GM23338 (cell line): ENCODE data around the gene SLC6A13. TPM values are rescaled to one million over a fixed set of nuclear protein-coding genes. Genes with fewer than 3 reads are reported as not detected.

Experiments
- CREB1 ChIP-seq: fragments of 250-450 bp; sonication (Bioruptor Pico); IDR thresholded peaks from 2 replicates; pipeline ENCODE4 v1.5.0; 2020; ENCODE audit warnings: low read depth, mild to moderate bottlenecking, moderate library complexity
- polyA plus RNA-seq: library from polyadenylated mRNA; unstranded; fragments of >200 nt; fragmentation: Nextera tagmentation; extraction: Ambion mirVana; gene quantifications from 2 replicates; pipeline ENCODE4 v1.2.1, GENCODE V29; 2016
- total RNA-seq: library from RNA; depleted of rRNA; stranded (reverse); fragments of >200 nt; shearing (Covaris generic); gene quantifications from 2 replicates; pipeline ENCODE4 v1.2.3, GENCODE V29; 2014
- TF ChIP-seq, protein P1 (sequence below): IDR thresholded peaks from one replicate; pipeline ENCODE4 v1.6.1; 2018; ENCODE audit warnings: antibody characterized with exemption; ENCODE audit not compliant: unreplicated experiment
- TF ChIP-seq, protein P2 (sequence below): fragments of 250-450 bp; sonication (Bioruptor Pico); IDR thresholded peaks from 2 replicates; pipeline ENCODE4 v1.5.0; 2020; ENCODE audit warnings: mild to moderate bottlenecking, moderate library complexity
- TF ChIP-seq, protein P3 (sequence below): IDR thresholded peaks from 2 replicates; pipeline ENCODE4 v1.6.1; 2016; ENCODE audit warnings: antibody characterized with exemption

The SLC6A13 gene
- total and polyA plus RNA-seq, 2 experiments from 2014 or later = not detected

DNA sequence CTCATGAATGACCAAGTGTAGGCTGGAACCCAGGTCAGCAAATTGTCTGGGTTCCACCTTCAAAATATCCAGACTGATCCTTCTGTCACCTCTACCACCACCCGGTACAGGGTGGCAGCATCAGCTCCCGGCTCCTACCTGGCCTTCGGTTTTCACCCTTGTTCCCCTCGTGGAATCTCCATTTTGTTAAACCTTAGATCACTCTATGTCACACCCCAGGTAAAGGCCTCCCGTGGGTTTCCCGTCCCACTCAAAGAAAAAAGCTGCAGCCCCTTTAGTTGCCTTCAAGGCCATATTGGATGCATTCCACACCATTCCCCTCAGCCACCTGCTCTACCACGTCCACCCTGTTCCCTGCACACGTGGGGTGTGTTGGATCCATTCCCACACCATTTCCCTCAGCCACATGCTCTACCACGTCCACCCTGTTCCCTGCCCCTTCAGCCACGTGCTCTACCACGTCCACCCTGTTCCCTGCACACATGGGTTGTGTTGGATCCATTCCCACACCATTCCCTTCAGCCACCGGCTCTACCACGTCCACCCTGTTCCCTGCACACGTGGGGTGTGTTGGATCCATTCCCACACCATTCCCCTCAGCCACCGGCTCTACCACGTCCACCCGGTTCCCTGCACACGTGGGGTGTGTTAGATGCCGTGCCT lies 23.8 kb downstream of the SLC6A13 start (continued):
- TF ChIP-seq, protein P1, sequence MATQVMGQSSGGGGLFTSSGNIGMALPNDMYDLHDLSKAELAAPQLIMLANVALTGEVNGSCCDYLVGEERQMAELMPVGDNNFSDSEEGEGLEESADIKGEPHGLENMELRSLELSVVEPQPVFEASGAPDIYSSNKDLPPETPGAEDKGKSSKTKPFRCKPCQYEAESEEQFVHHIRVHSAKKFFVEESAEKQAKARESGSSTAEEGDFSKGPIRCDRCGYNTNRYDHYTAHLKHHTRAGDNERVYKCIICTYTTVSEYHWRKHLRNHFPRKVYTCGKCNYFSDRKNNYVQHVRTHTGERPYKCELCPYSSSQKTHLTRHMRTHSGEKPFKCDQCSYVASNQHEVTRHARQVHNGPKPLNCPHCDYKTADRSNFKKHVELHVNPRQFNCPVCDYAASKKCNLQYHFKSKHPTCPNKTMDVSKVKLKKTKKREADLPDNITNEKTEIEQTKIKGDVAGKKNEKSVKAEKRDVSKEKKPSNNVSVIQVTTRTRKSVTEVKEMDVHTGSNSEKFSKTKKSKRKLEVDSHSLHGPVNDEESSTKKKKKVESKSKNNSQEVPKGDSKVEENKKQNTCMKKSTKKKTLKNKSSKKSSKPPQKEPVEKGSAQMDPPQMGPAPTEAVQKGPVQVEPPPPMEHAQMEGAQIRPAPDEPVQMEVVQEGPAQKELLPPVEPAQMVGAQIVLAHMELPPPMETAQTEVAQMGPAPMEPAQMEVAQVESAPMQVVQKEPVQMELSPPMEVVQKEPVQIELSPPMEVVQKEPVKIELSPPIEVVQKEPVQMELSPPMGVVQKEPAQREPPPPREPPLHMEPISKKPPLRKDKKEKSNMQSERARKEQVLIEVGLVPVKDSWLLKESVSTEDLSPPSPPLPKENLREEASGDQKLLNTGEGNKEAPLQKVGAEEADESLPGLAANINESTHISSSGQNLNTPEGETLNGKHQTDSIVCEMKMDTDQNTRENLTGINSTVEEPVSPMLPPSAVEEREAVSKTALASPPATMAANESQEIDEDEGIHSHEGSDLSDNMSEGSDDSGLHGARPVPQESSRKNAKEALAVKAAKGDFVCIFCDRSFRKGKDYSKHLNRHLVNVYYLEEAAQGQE = no peak
- no peak for TF ChIP-seq CREB1 (CRISPR knock-in tag)
- TF ChIP-seq, protein P2, sequence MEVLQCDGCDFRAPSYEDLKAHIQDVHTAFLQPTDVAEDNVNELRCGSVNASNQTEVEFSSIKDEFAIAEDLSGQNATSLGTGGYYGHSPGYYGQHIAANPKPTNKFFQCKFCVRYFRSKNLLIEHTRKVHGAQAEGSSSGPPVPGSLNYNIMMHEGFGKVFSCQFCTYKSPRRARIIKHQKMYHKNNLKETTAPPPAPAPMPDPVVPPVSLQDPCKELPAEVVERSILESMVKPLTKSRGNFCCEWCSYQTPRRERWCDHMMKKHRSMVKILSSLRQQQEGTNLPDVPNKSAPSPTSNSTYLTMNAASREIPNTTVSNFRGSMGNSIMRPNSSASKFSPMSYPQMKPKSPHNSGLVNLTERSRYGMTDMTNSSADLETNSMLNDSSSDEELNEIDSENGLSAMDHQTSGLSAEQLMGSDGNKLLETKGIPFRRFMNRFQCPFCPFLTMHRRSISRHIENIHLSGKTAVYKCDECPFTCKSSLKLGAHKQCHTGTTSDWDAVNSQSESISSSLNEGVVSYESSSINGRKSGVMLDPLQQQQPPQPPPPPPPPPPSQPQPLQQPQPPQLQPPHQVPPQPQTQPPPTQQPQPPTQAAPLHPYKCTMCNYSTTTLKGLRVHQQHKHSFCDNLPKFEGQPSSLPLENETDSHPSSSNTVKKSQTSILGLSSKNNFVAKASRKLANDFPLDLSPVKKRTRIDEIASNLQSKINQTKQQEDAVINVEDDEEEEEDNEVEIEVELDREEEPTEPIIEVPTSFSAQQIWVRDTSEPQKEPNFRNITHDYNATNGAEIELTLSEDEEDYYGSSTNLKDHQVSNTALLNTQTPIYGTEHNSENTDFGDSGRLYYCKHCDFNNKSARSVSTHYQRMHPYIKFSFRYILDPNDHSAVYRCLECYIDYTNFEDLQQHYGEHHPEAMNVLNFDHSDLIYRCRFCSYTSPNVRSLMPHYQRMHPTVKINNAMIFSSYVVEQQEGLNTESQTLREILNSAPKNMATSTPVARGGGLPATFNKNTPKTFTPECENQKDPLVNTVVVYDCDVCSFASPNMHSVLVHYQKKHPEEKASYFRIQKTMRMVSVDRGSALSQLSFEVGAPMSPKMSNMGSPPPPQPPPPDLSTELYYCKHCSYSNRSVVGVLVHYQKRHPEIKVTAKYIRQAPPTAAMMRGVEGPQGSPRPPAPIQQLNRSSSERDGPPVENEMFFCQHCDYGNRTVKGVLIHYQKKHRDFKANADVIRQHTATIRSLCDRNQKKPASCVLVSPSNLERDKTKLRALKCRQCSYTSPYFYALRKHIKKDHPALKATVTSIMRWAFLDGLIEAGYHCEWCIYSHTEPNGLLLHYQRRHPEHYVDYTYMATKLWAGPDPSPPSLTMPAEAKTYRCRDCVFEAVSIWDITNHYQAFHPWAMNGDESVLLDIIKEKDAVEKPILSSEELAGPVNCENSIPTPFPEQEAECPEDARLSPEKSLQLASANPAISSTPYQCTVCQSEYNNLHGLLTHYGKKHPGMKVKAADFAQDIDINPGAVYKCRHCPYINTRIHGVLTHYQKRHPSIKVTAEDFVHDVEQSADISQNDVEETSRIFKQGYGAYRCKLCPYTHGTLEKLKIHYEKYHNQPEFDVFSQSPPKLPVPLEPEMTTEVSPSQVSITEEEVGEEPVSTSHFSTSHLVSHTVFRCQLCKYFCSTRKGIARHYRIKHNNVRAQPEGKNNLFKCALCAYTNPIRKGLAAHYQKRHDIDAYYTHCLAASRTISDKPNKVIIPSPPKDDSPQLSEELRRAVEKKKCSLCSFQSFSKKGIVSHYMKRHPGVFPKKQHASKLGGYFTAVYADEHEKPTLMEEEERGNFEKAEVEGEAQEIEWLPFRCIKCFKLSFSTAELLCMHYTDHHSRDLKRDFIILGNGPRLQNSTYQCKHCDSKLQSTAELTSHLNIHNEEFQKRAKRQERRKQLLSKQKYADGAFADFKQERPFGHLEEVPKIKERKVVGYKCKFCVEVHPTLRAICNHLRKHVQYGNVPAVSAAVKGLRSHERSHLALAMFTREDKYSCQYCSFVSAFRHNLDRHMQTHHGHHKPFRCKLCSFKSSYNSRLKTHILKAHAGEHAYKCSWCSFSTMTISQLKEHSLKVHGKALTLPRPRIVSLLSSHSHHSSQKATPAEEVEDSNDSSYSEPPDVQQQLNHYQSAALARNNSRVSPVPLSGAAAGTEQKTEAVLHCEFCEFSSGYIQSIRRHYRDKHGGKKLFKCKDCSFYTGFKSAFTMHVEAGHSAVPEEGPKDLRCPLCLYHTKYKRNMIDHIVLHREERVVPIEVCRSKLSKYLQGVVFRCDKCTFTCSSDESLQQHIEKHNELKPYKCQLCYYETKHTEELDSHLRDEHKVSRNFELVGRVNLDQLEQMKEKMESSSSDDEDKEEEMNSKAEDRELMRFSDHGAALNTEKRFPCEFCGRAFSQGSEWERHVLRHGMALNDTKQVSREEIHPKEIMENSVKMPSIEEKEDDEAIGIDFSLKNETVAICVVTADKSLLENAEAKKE = no peak
- TF ChIP-seq, protein P3, sequence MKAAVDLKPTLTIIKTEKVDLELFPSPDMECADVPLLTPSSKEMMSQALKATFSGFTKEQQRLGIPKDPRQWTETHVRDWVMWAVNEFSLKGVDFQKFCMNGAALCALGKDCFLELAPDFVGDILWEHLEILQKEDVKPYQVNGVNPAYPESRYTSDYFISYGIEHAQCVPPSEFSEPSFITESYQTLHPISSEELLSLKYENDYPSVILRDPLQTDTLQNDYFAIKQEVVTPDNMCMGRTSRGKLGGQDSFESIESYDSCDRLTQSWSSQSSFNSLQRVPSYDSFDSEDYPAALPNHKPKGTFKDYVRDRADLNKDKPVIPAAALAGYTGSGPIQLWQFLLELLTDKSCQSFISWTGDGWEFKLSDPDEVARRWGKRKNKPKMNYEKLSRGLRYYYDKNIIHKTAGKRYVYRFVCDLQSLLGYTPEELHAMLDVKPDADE = no peak
